Mesenteric fat pad (tissue), 1 donor: ENCODE data around the gene ASRGL1. TPM values are rescaled to one million over a fixed set of nuclear protein-coding genes. Genes with fewer than 3 reads are reported as not detected.

ENCODE experiments used
- DNase-seq: peaks from one replicate; pipeline ENCODE4 v3.0.0-alpha.2; 2020; ENCODE audit warnings: low spot score
- total RNA-seq: library from RNA; stranded (reverse); fragmentation: NEBNext Ultra II Directional; extraction: Animal tissue kit (Norgen Biotek cat#: 25700); gene quantifications from one replicate; pipeline ENCODE4 v1.2.1, GENCODE V29; 2021
- donor health status: DM: yes; HTN: yes; CAD: no.

Gene ASRGL1
- total RNA-seq, 1 donor from 2014 or later = 22.6 TPM

DNA sequence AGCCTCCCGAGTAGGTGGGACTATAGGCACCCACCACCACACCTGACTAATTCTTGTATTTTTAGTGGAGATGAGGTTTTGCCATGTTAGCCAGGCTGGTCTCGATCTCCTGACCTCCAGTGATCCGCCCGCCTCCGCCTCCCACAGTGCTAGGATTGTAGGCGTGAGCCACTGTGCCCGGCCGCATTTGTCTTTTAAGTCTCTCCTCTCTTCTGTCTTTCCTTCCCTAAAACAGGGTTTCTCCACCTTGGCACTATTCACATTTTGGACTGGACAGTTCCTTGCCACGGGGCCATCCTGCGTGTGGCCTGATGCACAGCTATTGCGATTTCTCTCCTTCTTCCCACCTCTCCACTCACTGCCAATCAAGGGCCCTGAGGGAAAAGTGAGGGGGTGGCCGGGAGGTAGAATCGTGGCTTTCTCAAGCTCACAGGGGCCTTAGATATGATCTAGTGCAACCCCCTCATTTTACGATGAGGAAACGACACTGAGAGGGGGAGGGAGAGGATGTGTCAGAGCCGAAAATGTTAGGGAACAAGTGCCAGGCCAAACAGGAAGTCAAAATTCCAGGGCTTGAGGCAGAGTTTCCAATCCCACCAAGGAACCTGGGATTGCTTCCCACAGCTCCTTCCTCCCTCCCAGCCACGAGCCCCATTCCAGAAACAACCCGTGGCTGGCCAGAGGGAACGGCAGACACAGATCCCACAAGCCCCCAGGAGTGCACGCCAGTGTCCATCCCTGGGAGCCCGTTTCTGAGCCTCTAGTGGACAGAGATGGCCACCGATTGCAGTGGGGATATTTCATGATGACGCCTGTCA is 102.7 kb downstream of the ASRGL1 start:
- DNase-seq = no peak

Other genes with a start within 250 kb of the ASRGL1 start
- 14.7 TPM for gene INCENP, start 213.4 kb upstream of the ASRGL1 start, total RNA-seq
- gene SCGB1D1, start 147.2 kb upstream of the ASRGL1 start, total RNA-seq = not detected
- not detected for gene SCGB2A1, start 128.8 kb upstream of the ASRGL1 start, total RNA-seq
- not detected for gene SCGB1D2, start 95.2 kb upstream of the ASRGL1 start, total RNA-seq
- gene SCGB2A2, start 67.3 kb upstream of the ASRGL1 start, total RNA-seq = not detected
- gene SCGB1D4, start 38.4 kb upstream of the ASRGL1 start, total RNA-seq = not detected
- not detected for gene SCGB1A1, start 81.6 kb downstream of the ASRGL1 start, total RNA-seq
- 1,254 TPM for gene AHNAK, start 209.4 kb downstream of the ASRGL1 start, total RNA-seq
- gene EEF1G, start 236.4 kb downstream of the ASRGL1 start, total RNA-seq = 865 TPM